K562 (cell line): ENCODE data around the gene AP1AR. TPM values are rescaled to one million over a fixed set of nuclear protein-coding genes. Genes with fewer than 3 reads are reported as not detected.

ENCODE experiments used
- ATAC-seq: fragments of 200-7000 bp; cut with Tn5 transposase; 3 replicates; pipeline ENCODE4 v1.9.1; 2020; ENCODE audit warnings: moderate library complexity
- BruUV-seq: library from RNA; stranded (reverse); fragments of 400-500 nt; replicated peaks from 2 replicates; lab custom pipeline; 2021; lab: Mats Ljungman, UMichigan
- CTCF ChIA-PET: fragments of 300-600 bp; formaldehyde crosslinking; extraction: SDS; loops from one replicate; lab custom pipeline; 2021; ENCODE audit warnings: low intra/inter-chr PET ratio; lab: Yijun Ruan, JAX
- POLR2A ChIA-PET: fragments of 300-600, 350-650 bp; sonication (Branson Sonifier 250); formaldehyde crosslinking; extraction: SDS; loops from one replicate; lab custom pipeline; 2021; ENCODE audit warnings: antibody characterized with exemption, inconsistent platforms; lab: Yijun Ruan, JAX
- DNase-seq, 4 experiments: peaks; one replicate each; pipeline versions ENCODE4 v3.0.0 to v3.0.0-alpha.2; 2011 to 2018; ENCODE audit warnings: low spot score in 3 of 4, mixed read lengths in 3 of 4; ENCODE audit errors: extremely low read depth in 1 of 4
- FAIRE-seq: peaks from 2 replicates; lab custom pipeline; 2011; peaks lifted over from hg19 to GRCh38; lab: Jason Lieb, UNC
- H2AFZ ChIP-seq: 2 replicates; pipeline ENCODE4 v1.6.0; 2011; ENCODE audit warnings: low read depth, low read length, control low read depth, inconsistent platforms
- H3K27ac ChIP-seq: fragments of 200-600 bp; 3 replicates; pipeline ENCODE4 v1.8.0; 2011; ENCODE audit warnings: low read depth, mild to moderate bottlenecking, control low read depth, inconsistent platforms, low read length, moderate library complexity, mixed read lengths; ENCODE audit errors: extremely low read depth
- H3K27me3 ChIP-seq, 2 experiments: fragments of 300-600 bp in 1 of 2; 2 replicates in 1 of 2; 3 replicates in 1 of 2; pipeline versions ENCODE4 v1.6.0 to v1.8.0; 2011; ENCODE audit warnings: inconsistent platforms in 2 of 2, low read length in 2 of 2, mild to moderate bottlenecking in 1 of 2, mixed read lengths in 1 of 2, moderate library complexity in 1 of 2; ENCODE audit not compliant: control insufficient read depth in 2 of 2, insufficient read depth in 2 of 2
- H3K36me3 ChIP-seq: fragments of 300-600 bp; 3 replicates; pipeline ENCODE4 v1.8.0; 2011; ENCODE audit warnings: mild to moderate bottlenecking, low read length, inconsistent platforms; ENCODE audit not compliant: control insufficient read depth, insufficient read depth
- H3K4me1 ChIP-seq, 2 experiments: fragments of 200-600 bp in 1 of 2; replicated peaks in 1 of 2; 2 replicates in 1 of 2; 3 replicates in 1 of 2; pipeline versions ENCODE4 v1.5.1 to v1.8.0; 2011; ENCODE audit warnings: inconsistent platforms in 2 of 2, low read length in 2 of 2, mild to moderate bottlenecking in 1 of 2, mixed read lengths in 1 of 2, moderate library complexity in 1 of 2; ENCODE audit not compliant: control insufficient read depth in 2 of 2, insufficient read depth in 2 of 2
- H3K4me2 ChIP-seq: 2 replicates; pipeline ENCODE4 v1.6.1; 2011; ENCODE audit warnings: low read length, control low read depth, inconsistent platforms, mixed read lengths; ENCODE audit not compliant: insufficient read depth
- H3K4me3 ChIP-seq: fragments of 200-600 bp; sonication (generic), shearing (Covaris generic); 2 replicates; pipeline ENCODE4 v1.5.1; 2016; ENCODE audit warnings: control low read depth, inconsistent platforms
- H3K79me2 ChIP-seq: fragments of 200-600 bp; 3 replicates; pipeline ENCODE4 v1.8.0; 2011; ENCODE audit warnings: low read length, inconsistent platforms; ENCODE audit not compliant: control insufficient read depth, insufficient read depth
- H3K9ac ChIP-seq, 2 experiments: 2 replicates each; pipeline versions ENCODE4 v1.6.0 to v1.6.1; 2011; ENCODE audit warnings: low read depth in 2 of 2, low read length in 2 of 2, control low read depth in 1 of 2, inconsistent platforms in 1 of 2, mild to moderate bottlenecking in 1 of 2, mixed read lengths in 1 of 2; ENCODE audit not compliant: insufficient read depth in 1 of 2
- H3K9me1 ChIP-seq: one replicate; pipeline ENCODE4 v1.6.0; 2011; ENCODE audit warnings: inconsistent platforms, mild to moderate bottlenecking, low read length, moderate library complexity; ENCODE audit not compliant: control insufficient read depth, insufficient read depth
- H3K9me3 ChIP-seq: replicated peaks from 2 replicates; pipeline ENCODE4 v1.5.1; 2011; ENCODE audit warnings: low read depth, low read length, inconsistent platforms; ENCODE audit not compliant: control insufficient read depth, insufficient read depth
- H4K20me1 ChIP-seq: replicated peaks from 2 replicates; pipeline ENCODE4 v1.6.1; 2011; ENCODE audit warnings: low read length, inconsistent platforms, mixed read lengths; ENCODE audit not compliant: control insufficient read depth, insufficient read depth
- CEBPB ChIP-seq: fragments of 450-650 bp; IDR thresholded peaks from 2 replicates; pipeline ENCODE4 v1.6.1; 2016; ENCODE audit warnings: missing genetic modification characterization, missing compliant biosample characterization
- CEBPG ChIP-seq, 3 experiments: fragments of 200-800 bp in 1 of 3; sonication (Bioruptor generic) in 1 of 3; sonication (generic) in 1 of 3; formaldehyde crosslinking in 1 of 3; IDR thresholded peaks in 2 of 3; conservative IDR thresholded peaks in 1 of 3; 2 replicates each; pipeline versions ENCODE4 v1.6.1 to v1.8.0; 2016 to 2022; ENCODE audit warnings: missing compliant biosample characterization in 2 of 3, missing genetic modification characterization in 2 of 3, mild to moderate bottlenecking in 1 of 3, missing genetic modification reagents in 1 of 3
- RBM39 ChIP-seq: fragments of 200-400 bp; formaldehyde crosslinking; optimal IDR thresholded peaks from 2 replicates; pipeline ENCODE3; 2018; ENCODE audit warnings: low read depth, low read length
- ZNF436 ChIP-seq: fragments of 250-450, 450-650 bp; sonication (Bioruptor Pico); formaldehyde crosslinking; IDR thresholded peaks from 2 replicates; pipeline ENCODE4 v1.7.0; 2020; ENCODE audit warnings: mild to moderate bottlenecking
- ZNF609 ChIP-seq: sonication (generic); formaldehyde crosslinking; IDR thresholded peaks from 2 replicates; pipeline ENCODE4 v1.8.1; 2023; ENCODE audit warnings: missing genetic modification reagents, mild to moderate bottlenecking, borderline replicate concordance
- WGBS: fragments of 100-300 bp; shearing (Covaris generic); methylation state at CpG from one replicate; pipeline ENCODE4 v1.1.6; 2016; ENCODE audit warnings: low coverage, mixed read lengths; ENCODE audit not compliant: insufficient coverage; ENCODE audit errors: missing lambda C conversion rate; 5-methylcytosine and 5-hydroxymethylcytosine counted together
- in situ Hi-C: fragments of 300-500 bp; cut with MboI; formaldehyde crosslinking; loops from 4 replicates; pipeline ENCODE4 v1.15.0; 2018; ENCODE audit warnings: inconsistent platforms, mixed read lengths
- intact Hi-C: fragments of 100-400 bp; cut with micrococcal nuclease; formaldehyde crosslinking; loops from 2 replicates; pipeline ENCODE4 v1.14.2; 2022
- polyA plus RNA-seq, 8 experiments: library from polyadenylated mRNA; depleted of rRNA in 4 of 8; stranded (reverse) in 5 of 8; unstranded in 3 of 8; fragments of >200 nt; fragmentation: Nextera tagmentation in 2 of 8; fragmentation: Illumina TruSeq in 1 of 8; extraction: Ambion mirVana in 2 of 8; extraction: Trizol in 1 of 8; gene quantifications; 2 replicates each; pipeline versions ENCODE4 v1.2.1 to v1.2.3, GENCODE V29; 2011 to 2014; ENCODE audit warnings: inconsistent platforms in 1 of 8, missing spikeins in 1 of 8
- total RNA-seq, 7 experiments: library from RNA; depleted of rRNA in 6 of 7; stranded (reverse); fragments of >200 nt in 6 of 7; fragmentation: Illumina TruSeq in 2 of 7; extraction: Trizol in 2 of 7; gene quantifications; 2 replicates each; pipeline versions ENCODE4 v1.2.1 to v1.2.3, GENCODE V29; 2011 to 2021; ENCODE audit warnings: low replicate concordance in 1 of 7

The AP1AR gene
- total and polyA plus RNA-seq, 9 of the 15 experiments (the other 6 are each of a cell fraction or from before 2014, with no cell fraction given): 2.6 to 20.7 (median 12.2) TPM

- WGBS: 30% methylated on average over 1 of the region's 1 CpG
- in situ Hi-C loops: no loop called here
- POLR2A ChIA-PET: interaction anchor here (1.1 kb wide), 1 partner anchor 21 kb away, joined by 3 read pairs; no protein-coding TSS in a partner anchor
Measured at GRCh38 chr4:112210777-112211176, 20.8 kb upstream of the AP1AR start.

More at GRCh38 chr4:112210777-112211176, 20.8 kb upstream of the AP1AR start:
- no peak for TF ChIP-seq ZNF609 (CRISPR knock-in tag)
- peak; percentile 47 for TF ChIP-seq CEBPB (tag)
- no peak for TF ChIP-seq CEBPG (CRISPR knock-in tag; IDR thresholded peaks at IDR 0.05)
- TF ChIP-seq CEBPG (tag; conservative IDR thresholded peaks at IDR 0.05 in 1 of 2, IDR thresholded peaks at IDR 0.05 in 1 of 2): peak in 1 of 2 experiments; percentile 44; a peak in 1 of 4 replicates
- TF ChIP-seq ZNF436 (CRISPR knock-in tag): no peak
- TF ChIP-seq RBM39: no peak
- Histone ChIP-seq H3K4me3 (no peak overlapping the region), H3K9me3 (no peaks in the 10 kb centered on the region), H3K9me1 (no peaks in the 10 kb centered on the region), H3K9ac (no peak overlapping the region), H3K4me2 (no peak overlapping the region), H3K27ac (no peak overlapping the region), H3K36me3 (no peaks in the 10 kb centered on the region), H3K4me1 (no peaks in the 10 kb centered on the region), H4K20me1 (no peaks in the 10 kb centered on the region), H2AFZ (no peak overlapping the region), H3K79me2 (no peaks in the 10 kb centered on the region), H3K27me3 (no peaks in the 10 kb centered on the region)
- intact Hi-C loops: no loop called here
- no peak for ATAC-seq
- FAIRE-seq: no peak
- no peak for DNase-seq
- BruUV-seq: no TSS peak
- CTCF ChIA-PET: no interaction called here
